Neutrophil (primary cell): Measurements from ENCODE around the gene CCDC88C.

Source experiments
- H3K27ac ChIP-seq: fragments of 200-600 bp; sonication (generic); 2 replicates; pipeline ENCODE4 v1.5.1; 2016; ENCODE audit warnings: mild to moderate bottlenecking, moderate library complexity
- H3K27me3 ChIP-seq: fragments of 200-600 bp; sonication (generic); 2 replicates; pipeline ENCODE4 v1.6.0; 2016; ENCODE audit warnings: mild to moderate bottlenecking
- H3K36me3 ChIP-seq: fragments of 200-600 bp; sonication (generic); 2 replicates; pipeline ENCODE4 v1.5.1; 2017
- H3K4me1 ChIP-seq, 2 experiments: fragments of 200-600 bp in 1 of 2; sonication (generic) in 1 of 2; 1 replicate in 1 of 2; 2 replicates in 1 of 2; pipeline versions ENCODE4 v1.5.1 to v1.6.1; 2013 to 2016; ENCODE audit warnings: low read depth in 1 of 2, low read length in 1 of 2, mild to moderate bottlenecking in 1 of 2, moderate library complexity in 1 of 2; ENCODE audit not compliant: control insufficient read depth in 1 of 2, insufficient read depth in 1 of 2
- H3K4me3 ChIP-seq, 2 experiments: fragments of 200-600 bp in 1 of 2; sonication (generic) in 1 of 2; 1 replicate in 1 of 2; 2 replicates in 1 of 2; pipeline ENCODE4 v1.5.1; 2013 to 2016; ENCODE audit warnings: low read depth in 1 of 2, low read length in 1 of 2, mild to moderate bottlenecking in 1 of 2, moderate library complexity in 1 of 2
- H3K9me3 ChIP-seq: fragments of 200-600 bp; sonication (generic); 2 replicates; pipeline ENCODE4 v1.5.1; 2016
- CTCF ChIP-seq: fragments of 200-600 bp; sonication (generic); IDR thresholded peaks from 2 replicates; pipeline ENCODE4 v1.5.1; 2016; ENCODE audit warnings: antibody characterized with exemption

CCDC88C gene

DNA sequence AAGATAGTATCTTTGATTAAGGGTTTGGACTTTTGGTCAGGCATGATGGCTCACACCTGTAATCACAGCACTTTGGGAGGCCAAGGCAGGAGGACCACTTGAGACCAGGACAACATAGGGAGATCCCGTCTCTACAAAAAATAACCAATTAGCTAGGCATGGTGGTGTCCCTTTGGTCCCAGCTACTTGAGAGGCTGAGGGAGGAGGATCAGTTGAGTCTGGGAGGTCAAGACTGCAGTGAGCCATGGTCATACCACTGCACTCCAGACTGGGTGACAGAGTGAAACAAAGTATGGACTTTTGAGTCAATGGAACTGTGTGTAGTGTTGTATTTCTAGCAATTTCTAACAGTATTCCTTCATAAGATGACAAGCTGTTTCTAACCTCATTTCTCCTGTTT is 38.7 kb upstream of the CCDC88C start:
- Histone ChIP-seq H3K36me3 (peaks cover 65% of the 10 kb centered on the region), H3K9me3 (no peaks in the 10 kb centered on the region), H3K27me3 (no peaks in the 10 kb centered on the region), H3K27ac (no peak overlapping the region), H3K4me3 (no peak overlapping the region), H3K4me1 (no peaks in the 10 kb centered on the region)
- no peak for TF ChIP-seq CTCF

GRCh38 chr14:91454580-91454979 is 37.0 kb upstream of the CCDC88C start:
- no peak for TF ChIP-seq CTCF
- H3K4me1 ChIP-seq, result no peaks in the 10 kb centered on the region
- H3K4me3 ChIP-seq, result no peak overlapping the region
- peaks cover 48% of the 10 kb centered on the region for H3K36me3 ChIP-seq
- no peak overlapping the region for H3K27ac ChIP-seq
- no peaks in the 10 kb centered on the region for H3K27me3 ChIP-seq
- no peaks in the 10 kb centered on the region for H3K9me3 ChIP-seq

DNA sequence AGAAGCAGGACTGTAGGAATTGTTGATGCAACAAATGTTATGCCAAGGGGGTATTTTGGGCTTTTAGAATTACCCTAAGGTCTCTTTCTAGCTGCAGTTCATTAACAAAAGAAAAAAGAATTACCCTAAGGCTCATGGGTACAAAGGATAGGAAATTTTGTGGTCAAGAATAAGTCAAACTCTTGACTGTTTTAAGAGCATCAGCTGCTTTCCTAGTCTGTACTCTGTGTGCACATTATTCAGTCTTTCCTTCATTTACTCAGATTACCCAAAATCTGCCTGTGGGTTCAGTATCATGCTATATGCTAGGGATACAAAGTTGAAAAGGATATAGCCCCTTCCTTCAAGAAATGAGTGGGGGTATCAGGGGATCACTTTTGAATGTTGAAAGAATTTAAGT is 36.5 kb upstream of the CCDC88C start:
- Histone ChIP-seq H3K4me1 (no peaks in the 10 kb centered on the region), H3K36me3 (peaks cover 43% of the 10 kb centered on the region), H3K27me3 (no peaks in the 10 kb centered on the region), H3K4me3 (no peak overlapping the region), H3K9me3 (no peaks in the 10 kb centered on the region), H3K27ac (no peak overlapping the region)
- no peak for TF ChIP-seq CTCF

GRCh38 chr14:91453744-91454143 is 36.1 kb upstream of the CCDC88C start:
- Histone ChIP-seq H3K27ac (no peak overlapping the region), H3K36me3 (peaks cover 39% of the 10 kb centered on the region), H3K4me3 (no peak overlapping the region), H3K9me3 (no peaks in the 10 kb centered on the region), H3K27me3 (no peaks in the 10 kb centered on the region), H3K4me1 (no peaks in the 10 kb centered on the region)
- no peak for TF ChIP-seq CTCF

DNA sequence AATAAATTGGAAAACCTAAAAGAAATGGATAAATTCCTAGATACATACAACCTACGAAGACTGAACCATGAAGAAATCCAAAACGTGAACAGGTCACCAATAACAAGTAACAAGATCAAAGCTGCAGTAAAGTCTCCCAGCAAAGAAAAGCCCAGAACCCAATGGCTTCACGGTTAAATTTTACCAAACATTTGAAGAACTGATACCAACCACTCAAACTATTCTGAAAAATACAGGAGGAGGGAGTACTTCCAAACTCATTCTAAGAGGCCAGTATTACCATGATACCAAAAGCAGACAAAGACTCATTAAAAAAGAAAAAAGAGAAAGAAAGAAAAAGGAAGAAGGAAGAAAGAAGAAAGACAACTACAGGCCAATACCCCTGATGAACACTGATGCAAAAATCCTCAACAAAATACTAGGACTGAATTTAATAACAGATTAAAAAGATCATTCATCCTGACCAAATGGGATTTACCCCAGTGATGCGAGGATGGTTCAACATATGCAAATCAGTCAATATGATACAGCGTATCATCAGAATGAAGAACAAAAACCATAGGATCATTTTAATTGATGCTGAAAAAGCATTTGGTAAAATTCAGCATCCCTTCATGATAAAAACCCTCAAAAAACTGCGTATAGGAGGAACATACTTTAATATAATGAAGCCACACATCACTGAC is 26.9 kb upstream of the CCDC88C start:
- no peak for TF ChIP-seq CTCF
- H3K27ac ChIP-seq, result no peak overlapping the region
- H3K9me3 ChIP-seq, result no peaks in the 10 kb centered on the region
- H3K4me3 ChIP-seq, result no peak overlapping the region
- H3K27me3 ChIP-seq, result no peaks in the 10 kb centered on the region
- no peaks in the 10 kb centered on the region for H3K36me3 ChIP-seq
- no peaks in the 10 kb centered on the region for H3K4me1 ChIP-seq
